H1 (cell line): ENCODE results near the gene ERCC6L. TPM values are rescaled to one million over a fixed set of nuclear protein-coding genes. Genes with fewer than 3 reads are reported as not detected.
A peak's percentile ranks its signal among the peaks of the same experiment; 100 is the strongest.

Source experiments
- ASH2L ChIP-seq: fragments of 200-600, 300-600 bp; sonication (generic); IDR thresholded peaks from one replicate; pipeline ENCODE4 v1.7.1; 2017; ENCODE audit warnings: low read length
- BACH1 ChIP-seq: IDR thresholded peaks from 2 replicates; pipeline ENCODE4 v1.6.1; 2012; ENCODE audit warnings: low read length, improper control_type of control experiment
- CHD7 ChIP-seq: fragments of 300-600 bp; sonication (generic); IDR thresholded peaks from 2 replicates; pipeline ENCODE4 v1.7.1; 2012; ENCODE audit warnings: low read length, moderate library complexity, mild to moderate bottlenecking, inconsistent platforms; ENCODE audit not compliant: insufficient replicate concordance
- FOSL1 ChIP-seq: IDR thresholded peaks from 2 replicates; pipeline ENCODE4 v1.6.1; 2011; ENCODE audit warnings: mild to moderate bottlenecking, low read depth, low read length, moderate library complexity; ENCODE audit not compliant: insufficient read depth
- MAX ChIP-seq: IDR thresholded peaks from 2 replicates; pipeline ENCODE4 v1.6.1; 2012; ENCODE audit warnings: inconsistent platforms
- PHF8 ChIP-seq: fragments of 200-600 bp; sonication (generic); conservative IDR thresholded peaks from 2 replicates; pipeline ENCODE4 v1.7.1; 2012; ENCODE audit warnings: low read depth, mild to moderate bottlenecking, inconsistent platforms, low read length, moderate library complexity
- POLR2A ChIP-seq, 2 experiments: IDR thresholded peaks; 1 replicate in 1 of 2; 2 replicates in 1 of 2; pipeline ENCODE4 v1.6.1; 2011; ENCODE audit warnings: low read depth in 2 of 2, low read length in 2 of 2, mild to moderate bottlenecking in 2 of 2; ENCODE audit errors: control extremely low read depth in 1 of 2
- SIRT6 ChIP-seq: IDR thresholded peaks from one replicate; pipeline ENCODE4 v1.7.1; 2012; ENCODE audit warnings: low read length, inconsistent platforms
- SP2 ChIP-seq: IDR thresholded peaks from 2 replicates; pipeline ENCODE4 v1.6.1; 2012; ENCODE audit warnings: mild to moderate bottlenecking, low read length, inconsistent platforms
- TAF1 ChIP-seq: IDR thresholded peaks from 2 replicates; pipeline ENCODE4 v1.6.1; 2011; ENCODE audit warnings: mild to moderate bottlenecking, low read depth, low read length
- polyA plus RNA-seq, 7 experiments: library from polyadenylated mRNA; depleted of rRNA in 3 of 7; stranded (reverse) in 5 of 7; unstranded in 2 of 7; fragments of >200 nt in 5 of 7; fragments of 200-250 nt in 2 of 7; gene quantifications; 1 replicate in 5 of 7; 2 replicates in 1 of 7; 4 replicates in 1 of 7; pipeline versions ENCODE4 v1.2.1 to v1.2.3, GENCODE V29; 2011 to 2013; ENCODE audit warnings: missing spikeins in 2 of 7, mixed read lengths in 2 of 7
- total RNA-seq: library from RNA; stranded (reverse); fragmentation: NEBNext Ultra II Directional; extraction: Animal tissue kit (Norgen Biotek cat#: 25700); gene quantifications from 2 replicates; pipeline ENCODE4 v1.2.1, GENCODE V29; 2021

ERCC6L gene
- total and polyA plus RNA-seq, 2 of the 8 experiments (the other 6 are each of a cell fraction or from before 2014, with no cell fraction given), result 4.0 to 23.9 TPM

- TF ChIP-seq CHD7 (no peak), BACH1 (peak; percentile 52), TAF1 (peak; percentile 77), FOSL1 (no peak), PHF8 (peak; percentile 75), MAX (no peak), SP2 (no peak), ASH2L (peak; percentile 35), POLR2A (IDR thresholded peaks at IDR 0.05; ENCODE audit: control extremely low read depth in 1 of 2, low read depth in 2 of 2, low read length in 2 of 2) (peak; percentile 41 to 86; a peak in 2 of 3 replicates), SIRT6 (no peak)
Measured at GRCh38 chrX:72181178-72182125, 57.4 kb downstream of the ERCC6L start, which contains the start of gene PIN4 (continued).
